ENCODE results near the gene MDFI. TPM values are rescaled to one million over a fixed set of nuclear protein-coding genes. Genes with fewer than 3 reads are reported as not detected.

Gene MDFI
- total and polyA plus RNA-seq, 2 experiments from 2014 or later = 2.8 to 51.4 TPM

- H3K4me2 ChIP-seq = no peak overlapping the region
- no peaks in the 10 kb centered on the region for H3F3A ChIP-seq (replicated peaks; ENCODE audit: low read depth)
- ATAC-seq = no peak
- peaks cover 4% of the 10 kb centered on the region; the same call in 1 of the 2 replicates for H3K4me1 ChIP-seq (ENCODE audit: insufficient read depth)
- Mint-ChIP-seq H3K27ac (no peak overlapping the region), H3K27me3 (ENCODE audit: insufficient read depth, low read depth, poor library complexity) (peaks cover 16% of the 10 kb centered on the region), H3K36me3 (ENCODE audit: low read depth) (no peaks in the 10 kb centered on the region), H3K9me3 (peaks cover 4% of the 10 kb centered on the region; the same call in 1 of the 3 replicates), H3K4me1 (peaks cover 18% of the 10 kb centered on the region; the same call in 2 of the 3 replicates), H3K4me3 (no peak overlapping the region)
- H3K9me2 ChIP-seq (ENCODE audit: insufficient read depth) = no peaks in the 10 kb centered on the region
- H2AFZ ChIP-seq = no peak overlapping the region
- TF ChIP-seq ZNF114 (CRISPR knock-in tag; IDR thresholded peaks at IDR 0.05) (no peak), ETS1 (IDR thresholded peaks at IDR 0.05) (no peak), NANOG (IDR thresholded peaks at IDR 0.05; ENCODE audit: borderline replicate concordance) (no peak), ZNF462 (CRISPR knock-in tag; IDR thresholded peaks at IDR 0.05) (no peak), CTCF (conservative IDR thresholded peaks at IDR 0.05; ENCODE audit: low read depth in 2 of 2) (no peak), JUNB (IDR thresholded peaks at IDR 0.05; ENCODE audit: unreplicated experiment) (no peak), REST (IDR thresholded peaks at IDR 0.05; ENCODE audit: unreplicated experiment) (no peak), STAT1 (IDR thresholded peaks at IDR 0.05; ENCODE audit: unreplicated experiment) (no peak), CREB1 (CRISPR knock-in tag; IDR thresholded peaks at IDR 0.05; ENCODE audit: low read depth) (no peak), EZH2 (IDR thresholded peaks at IDR 0.05; ENCODE audit: low read depth, unreplicated experiment) (no peak), POLR2AphosphoS5 (IDR thresholded peaks at IDR 0.05; ENCODE audit: low read depth) (no peak), ZNF331 (CRISPR knock-in tag; IDR thresholded peaks at IDR 0.05; ENCODE audit: low read depth) (no peak)
- no peak overlapping the region for H3K4me3 ChIP-seq
- DNase-seq (ENCODE audit: low spot score) = no peak
- H4K20me1 ChIP-seq (replicated peaks; ENCODE audit: insufficient read depth) = no peaks in the 10 kb centered on the region
- no peaks in the 10 kb centered on the region for H3K27me3 ChIP-seq (ENCODE audit: insufficient read depth)
- H3K79me2 ChIP-seq (replicated peaks; ENCODE audit: insufficient read depth) = no peaks in the 10 kb centered on the region
- no peaks in the 10 kb centered on the region for H3K36me3 ChIP-seq (ENCODE audit: insufficient read depth)
- no peak overlapping the region for H3K27ac ChIP-seq (ENCODE audit: low read depth)
These were observed 32.6 kb downstream of the MDFI start for GRCh38 chr6:41670703-41671360.
